SU-DHL-6 (cell line): ENCODE results near the gene FOXC2.

Experiments
- H2AFZ ChIP-seq: fragments of 200-600 bp; sonication (generic); 2 replicates; pipeline ENCODE4 v1.6.1; 2014; ENCODE audit warnings: low read depth, mild to moderate bottlenecking, moderate library complexity, mixed read lengths, antibody characterized with exemption, low read length; ENCODE audit not compliant: severe bottlenecking
- H3F3A ChIP-seq: fragments of 200-600 bp; shearing (Covaris generic); 2 replicates; pipeline ENCODE4 v1.6.0; 2016; ENCODE audit warnings: antibody characterized with exemption, mild to moderate bottlenecking; ENCODE audit not compliant: insufficient read depth
- H3K27ac ChIP-seq: fragments of 200-600 bp; sonication (generic); 2 replicates; pipeline ENCODE4 v1.5.1; 2016; ENCODE audit warnings: low read depth, mild to moderate bottlenecking, low read length, moderate library complexity, mixed read lengths
- H3K27me3 ChIP-seq: fragments of 200-600 bp; sonication (generic), shearing (Covaris generic); 2 replicates; pipeline ENCODE4 v1.6.0; 2014; ENCODE audit warnings: mild to moderate bottlenecking, low read length
- H3K36me3 ChIP-seq: fragments of 200-600 bp; sonication (generic); 2 replicates; pipeline ENCODE4 v1.6.1; 2014; ENCODE audit warnings: mild to moderate bottlenecking, low read length, mixed read lengths
- H3K4me2 ChIP-seq: fragments of 300-600, 200-600 bp; shearing (Covaris generic), sonication (generic); 2 replicates; pipeline ENCODE4 v1.6.0; 2014; ENCODE audit warnings: low read length, low read depth, mild to moderate bottlenecking; ENCODE audit not compliant: poor library complexity, severe bottlenecking
- H3K4me3 ChIP-seq: fragments of 200-600 bp; sonication (generic); 2 replicates; pipeline ENCODE4 v1.5.1; 2014; ENCODE audit warnings: antibody characterized with exemption, low read length, mild to moderate bottlenecking, mixed read lengths; ENCODE audit not compliant: insufficient read depth, poor library complexity, severe bottlenecking
- H3K79me2 ChIP-seq: fragments of 200-600 bp; sonication (generic); 2 replicates; pipeline ENCODE4 v1.6.1; 2014; ENCODE audit warnings: mild to moderate bottlenecking, low read length, moderate library complexity; ENCODE audit not compliant: insufficient read depth
- H3K9ac ChIP-seq: fragments of 200-600 bp; sonication (generic); 2 replicates; pipeline ENCODE4 v1.7.0; 2014; ENCODE audit warnings: mild to moderate bottlenecking, low read length
- H3K9me2 ChIP-seq: fragments of 200-600 bp; sonication (generic); replicated peaks from 2 replicates; pipeline ENCODE4 v1.6.1; 2014; ENCODE audit warnings: low read length; ENCODE audit not compliant: insufficient read depth
- H3K9me3 ChIP-seq: fragments of 200-600 bp; sonication (generic); 2 replicates; pipeline ENCODE4 v1.6.1; 2014; ENCODE audit warnings: low read length, mixed read lengths; ENCODE audit not compliant: insufficient read depth
- H4K20me1 ChIP-seq: fragments of 200-600 bp; sonication (generic); 2 replicates; pipeline ENCODE4 v1.6.1; 2014; ENCODE audit warnings: low read depth, mild to moderate bottlenecking, antibody characterized with exemption, low read length, moderate library complexity, mixed read lengths
- CTCF ChIP-seq: fragments of 200-600 bp; sonication (generic); IDR thresholded peaks from one replicate; pipeline ENCODE4 v1.5.1; 2017; ENCODE audit warnings: antibody characterized with exemption, mild to moderate bottlenecking, low read length, moderate library complexity; ENCODE audit not compliant: insufficient read depth, poor library complexity, severe bottlenecking
- EZH2phosphoT487 ChIP-seq: fragments of 200-600 bp; sonication (generic), shearing (Covaris generic); conservative IDR thresholded peaks from 2 replicates; pipeline ENCODE4 v1.6.1; 2018; ENCODE audit warnings: mild to moderate bottlenecking, antibody characterized with exemption, low read length, moderate library complexity, mixed read lengths

The FOXC2 gene

GRCh38 chr16:86580063-86580790, 13.6 kb downstream of the FOXC2 start:
- Histone ChIP-seq H3K4me2 (no peak overlapping the region), H3K9me3 (no peaks in the 10 kb centered on the region), H3F3A (no peaks in the 10 kb centered on the region), H3K4me3 (no peak overlapping the region), H3K79me2 (no peaks in the 10 kb centered on the region), H3K9ac (no peak overlapping the region), H4K20me1 (no peaks in the 10 kb centered on the region), H3K27ac (no peak overlapping the region), H3K36me3 (no peaks in the 10 kb centered on the region), H3K27me3 (no peaks in the 10 kb centered on the region), H2AFZ (no peak overlapping the region), H3K9me2 (no peaks in the 10 kb centered on the region)
- TF ChIP-seq EZH2phosphoT487 (no peak), CTCF (no peak)

- Histone ChIP-seq H3K4me3 (no peak overlapping the region), H3K36me3 (no peaks in the 10 kb centered on the region), H4K20me1 (no peaks in the 10 kb centered on the region), H3F3A (no peaks in the 10 kb centered on the region), H3K4me2 (no peak overlapping the region), H3K9ac (no peak overlapping the region), H3K9me3 (no peaks in the 10 kb centered on the region), H3K27ac (no peak overlapping the region), H3K9me2 (no peaks in the 10 kb centered on the region), H3K79me2 (no peaks in the 10 kb centered on the region), H3K27me3 (no peaks in the 10 kb centered on the region), H2AFZ (no peak overlapping the region)
- TF ChIP-seq EZH2phosphoT487 (no peak), CTCF (no peak)
Measured at GRCh38 chr16:86580791-86581170, 14.2 kb downstream of the FOXC2 start.

GRCh38 chr16:86581458-86581857, 14.8 kb downstream of the FOXC2 start:
- no peak overlapping the region for H3K4me2 ChIP-seq
- no peak overlapping the region for H3K27ac ChIP-seq
- H3K27me3 ChIP-seq: no peaks in the 10 kb centered on the region
- H3K9ac ChIP-seq: no peak overlapping the region
- H4K20me1 ChIP-seq: no peaks in the 10 kb centered on the region
- no peak overlapping the region for H3K4me3 ChIP-seq
- H3F3A ChIP-seq: no peaks in the 10 kb centered on the region
- no peaks in the 10 kb centered on the region for H3K36me3 ChIP-seq
- TF ChIP-seq EZH2phosphoT487 (no peak), CTCF (no peak)
- no peak overlapping the region for H2AFZ ChIP-seq
- no peaks in the 10 kb centered on the region for H3K9me2 ChIP-seq
- no peaks in the 10 kb centered on the region for H3K9me3 ChIP-seq
- H3K79me2 ChIP-seq: no peaks in the 10 kb centered on the region
